Transverse colon (tissue), 4 donors: Measurements from ENCODE around the gene FANCC.

Source experiments
- EP300 ChIP-seq: sonication (generic); formaldehyde crosslinking; IDR thresholded peaks from one replicate; pipeline ENCODE4 v1.6.1; 2017; ENCODE audit warnings: antibody characterized with exemption, low read depth
- POLR2A ChIP-seq: fragments of 450-650 bp; IDR thresholded peaks from one replicate; pipeline ENCODE4 v1.6.1; 2016; ENCODE audit warnings: antibody characterized with exemption, mild to moderate bottlenecking, moderate library complexity
- POLR2AphosphoS5 ChIP-seq, 3 donors: sonication (generic); formaldehyde crosslinking; IDR thresholded peaks; one replicate each; pipeline ENCODE4 v1.6.1; 2016; ENCODE audit warnings: antibody characterized with exemption in 3 of 3
- TF ChIP-seq, protein P1 (sequence below), 5 experiments: fragments of 200-600 bp in 3 of 5; fragments of 450-650 bp in 2 of 5; sonication (generic) in 3 of 5; IDR thresholded peaks; 1 replicate in 2 of 5; 2 replicates in 3 of 5; pipeline ENCODE4 v1.5.1; 2016 to 2017; ENCODE audit warnings: antibody characterized with exemption in 5 of 5, inconsistent platforms in 3 of 5, mild to moderate bottlenecking in 2 of 5, moderate library complexity in 1 of 5

DNA sequence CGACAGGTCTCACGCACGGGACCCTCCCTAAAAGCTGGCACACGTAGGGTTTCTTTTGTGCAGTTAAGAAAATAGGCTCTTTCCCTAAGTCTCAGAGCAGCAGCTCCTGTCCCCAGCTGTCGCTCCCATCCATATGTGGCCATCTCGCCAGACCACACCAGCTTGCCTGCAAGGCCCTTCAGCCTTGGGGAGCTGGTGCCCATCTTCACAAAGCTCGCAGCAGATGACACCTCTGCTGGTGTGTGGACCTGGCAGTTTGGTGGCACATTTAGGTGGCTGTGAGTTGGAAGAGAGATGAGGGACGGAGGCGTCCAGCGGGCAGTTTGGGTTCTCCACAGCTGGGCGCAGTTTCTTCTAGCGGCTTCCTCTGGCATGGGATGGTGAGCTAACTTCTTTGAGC lies 239.0 kb downstream of the FANCC start:
- TF ChIP-seq, protein P1, sequence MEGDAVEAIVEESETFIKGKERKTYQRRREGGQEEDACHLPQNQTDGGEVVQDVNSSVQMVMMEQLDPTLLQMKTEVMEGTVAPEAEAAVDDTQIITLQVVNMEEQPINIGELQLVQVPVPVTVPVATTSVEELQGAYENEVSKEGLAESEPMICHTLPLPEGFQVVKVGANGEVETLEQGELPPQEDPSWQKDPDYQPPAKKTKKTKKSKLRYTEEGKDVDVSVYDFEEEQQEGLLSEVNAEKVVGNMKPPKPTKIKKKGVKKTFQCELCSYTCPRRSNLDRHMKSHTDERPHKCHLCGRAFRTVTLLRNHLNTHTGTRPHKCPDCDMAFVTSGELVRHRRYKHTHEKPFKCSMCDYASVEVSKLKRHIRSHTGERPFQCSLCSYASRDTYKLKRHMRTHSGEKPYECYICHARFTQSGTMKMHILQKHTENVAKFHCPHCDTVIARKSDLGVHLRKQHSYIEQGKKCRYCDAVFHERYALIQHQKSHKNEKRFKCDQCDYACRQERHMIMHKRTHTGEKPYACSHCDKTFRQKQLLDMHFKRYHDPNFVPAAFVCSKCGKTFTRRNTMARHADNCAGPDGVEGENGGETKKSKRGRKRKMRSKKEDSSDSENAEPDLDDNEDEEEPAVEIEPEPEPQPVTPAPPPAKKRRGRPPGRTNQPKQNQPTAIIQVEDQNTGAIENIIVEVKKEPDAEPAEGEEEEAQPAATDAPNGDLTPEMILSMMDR (IDR thresholded peaks at IDR 0.05): no peak
- TF ChIP-seq POLR2A (no peak), EP300 (no peak), POLR2AphosphoS5 (IDR thresholded peaks at IDR 0.05) (no peak)
